Raji (cell line): ENCODE data around the gene VSIG10L.

Experiments used
- POLR2A ChIP-seq: IDR thresholded peaks from 2 replicates; pipeline ENCODE4 v1.6.1; 2011; ENCODE audit warnings: low read depth, low read length, control low read depth; ENCODE audit not compliant: insufficient read depth

The VSIG10L gene

DNA sequence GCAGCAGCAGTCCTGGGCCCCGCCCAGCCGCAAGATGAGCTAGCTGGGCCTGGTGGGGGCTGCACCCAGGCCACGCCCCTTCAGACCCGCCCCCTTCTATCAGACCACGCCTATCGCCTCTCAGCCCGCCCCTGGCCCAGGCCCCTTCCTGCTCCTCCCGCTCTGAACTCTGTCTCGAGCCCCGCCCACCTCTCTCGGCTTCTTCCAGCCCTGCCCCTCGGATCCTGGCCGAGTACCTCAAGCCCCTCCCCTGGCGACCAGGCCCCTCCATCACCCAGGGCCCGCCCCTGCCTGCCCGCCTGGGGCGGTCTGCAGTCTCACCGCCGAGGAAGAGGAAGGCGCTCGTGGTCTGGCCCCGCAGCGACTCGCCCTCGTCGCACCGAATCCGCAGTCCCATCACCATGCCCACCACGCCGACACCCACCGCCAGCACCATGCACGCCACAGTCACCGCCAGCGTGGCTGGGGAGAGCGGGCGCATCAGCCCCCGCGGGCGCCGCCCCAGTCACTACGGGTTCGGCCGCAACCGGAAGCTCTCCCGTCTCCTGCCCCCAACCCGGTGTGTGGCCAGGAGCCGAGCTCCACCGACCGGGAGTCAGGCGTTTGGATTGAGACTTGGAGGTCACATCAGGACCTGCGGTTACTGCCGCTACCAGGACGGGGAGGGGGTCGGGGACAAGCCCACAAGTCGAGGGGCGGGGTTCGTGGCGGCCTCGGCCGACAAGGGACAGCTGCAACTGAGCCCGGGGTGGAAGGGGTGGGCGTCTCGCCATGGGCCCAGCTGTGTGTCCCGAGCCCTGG is 25.8 kb upstream of the VSIG10L start:
- TF ChIP-seq POLR2A: peak; percentile 94

- peak; percentile 86; the same call in 1 of the 2 replicates for TF ChIP-seq POLR2A
Measured at GRCh38 chr19:51367255-51367564, 25.3 kb upstream of the VSIG10L start.

GRCh38 chr19:51366389-51367254 is 24.7 kb upstream of the VSIG10L start:
- peak; percentile 99 for TF ChIP-seq POLR2A

DNA sequence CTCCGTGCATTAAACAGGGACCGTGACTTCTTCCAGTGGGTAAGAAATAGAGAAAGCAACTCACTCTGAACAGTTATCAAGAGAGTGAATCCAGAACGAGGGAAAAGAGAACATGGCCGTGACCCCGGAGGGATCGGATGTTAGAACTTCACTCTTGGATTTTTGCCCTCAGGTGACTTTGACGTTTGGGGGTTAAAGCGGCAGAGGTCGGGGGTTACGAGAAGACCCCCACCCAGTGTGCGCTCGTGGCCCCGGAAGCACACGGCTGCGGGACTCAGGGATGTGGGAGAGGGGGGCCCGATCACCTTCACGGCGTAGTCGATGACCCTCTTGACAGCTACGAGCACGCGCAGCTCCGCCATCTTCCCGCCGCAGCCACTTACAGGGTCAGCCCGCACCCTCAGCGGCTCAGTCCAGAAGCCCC is 24.0 kb upstream of the VSIG10L start, which contains the start of gene ETFB:
TSS of gene ETFB (minus strand) at position 424 of the 424 bp plus-strand sequence. CDS start at position 362, 62 bp downstream.
- TF ChIP-seq POLR2A: no peak

GRCh38 chr19:51365211-51365964 is 23.4 kb upstream of the VSIG10L start:
- TF ChIP-seq POLR2A: no peak

DNA sequence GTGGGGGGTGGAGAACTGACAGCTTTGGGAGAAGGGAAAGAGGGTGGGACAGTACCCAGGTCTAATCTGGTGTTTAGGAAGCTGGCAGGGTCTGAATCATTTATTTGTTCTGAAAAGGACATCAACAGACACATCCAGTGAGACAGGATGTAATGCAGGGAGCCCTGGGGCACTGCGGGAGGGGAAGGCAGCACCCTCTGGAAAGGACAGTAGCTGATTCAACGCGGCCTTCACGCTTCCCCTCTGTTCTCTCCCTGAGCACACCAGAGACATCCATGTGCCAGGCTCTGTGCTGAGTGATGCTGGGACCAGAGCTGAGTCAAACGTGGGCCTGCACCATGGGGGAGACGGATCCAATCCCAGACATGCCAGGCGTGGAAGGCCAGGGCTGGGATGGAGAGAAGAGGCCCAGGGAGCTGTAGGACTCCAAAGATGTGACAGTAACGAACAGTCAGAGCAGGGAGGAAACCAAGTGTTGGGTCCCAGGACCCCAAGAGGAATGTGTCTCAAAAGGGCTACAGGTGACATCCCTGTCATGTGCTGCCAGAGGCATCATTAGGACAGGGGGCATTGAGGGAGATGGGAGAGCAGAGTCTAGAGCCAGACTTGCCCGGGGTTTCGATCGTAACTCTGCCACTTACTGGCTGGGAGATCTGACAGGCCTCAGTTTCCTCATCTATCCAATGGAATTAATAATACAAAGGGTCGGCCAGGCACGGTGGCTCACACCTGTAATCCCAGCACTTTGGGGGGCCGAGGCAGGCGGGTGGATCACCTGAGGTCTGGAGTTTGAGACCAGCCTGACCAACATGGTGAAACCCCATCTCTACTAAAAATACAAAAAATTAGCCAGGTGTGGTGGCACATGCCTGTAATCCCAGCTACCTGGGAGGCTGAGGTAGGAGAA is 22.5 kb upstream of the VSIG10L start:
- no peak for TF ChIP-seq POLR2A

GRCh38 chr19:51361239-51361638 is 19.3 kb upstream of the VSIG10L start:
- no peak for TF ChIP-seq POLR2A

DNA sequence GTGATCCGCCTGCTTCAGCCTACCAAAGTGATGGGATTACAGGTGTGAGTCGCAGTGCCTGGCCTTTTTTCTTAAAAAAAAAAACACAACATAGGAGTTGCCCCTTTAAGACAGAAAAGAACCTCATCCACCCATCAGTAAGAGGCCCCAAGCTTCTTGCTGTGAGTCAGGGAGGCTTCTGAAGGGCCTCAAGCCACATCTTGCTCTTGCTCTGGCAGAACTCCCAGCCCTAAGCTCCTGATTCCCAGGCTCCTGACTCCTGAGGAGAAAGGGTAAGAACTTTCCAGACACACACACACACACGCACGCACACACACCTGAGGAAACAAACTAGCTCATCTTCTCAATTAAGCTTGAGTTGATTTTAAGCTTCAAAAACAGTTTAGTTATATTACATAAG is 17.4 kb upstream of the VSIG10L start:
- TF ChIP-seq POLR2A: no peak

DNA sequence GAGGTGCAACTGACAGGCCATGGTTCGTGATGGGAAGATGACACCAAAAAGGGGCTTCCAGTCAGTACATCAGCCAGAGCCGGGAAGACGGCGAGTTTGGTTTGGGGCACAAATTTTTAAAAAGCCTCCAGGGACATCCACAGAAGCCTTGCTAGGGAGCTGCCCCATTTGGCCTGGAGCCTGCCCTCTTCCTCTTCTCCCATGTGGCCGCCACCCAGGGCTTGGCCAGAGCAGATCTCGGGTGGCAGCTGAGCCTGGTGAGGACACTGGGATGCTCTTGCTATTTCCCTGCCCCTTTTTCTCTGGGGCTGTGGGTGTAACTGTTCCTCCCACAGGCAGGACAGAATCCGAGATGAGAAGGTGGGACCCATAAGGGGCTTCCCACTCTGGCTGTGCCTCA is 16.0 kb upstream of the VSIG10L start:
- TF ChIP-seq POLR2A: no peak

DNA sequence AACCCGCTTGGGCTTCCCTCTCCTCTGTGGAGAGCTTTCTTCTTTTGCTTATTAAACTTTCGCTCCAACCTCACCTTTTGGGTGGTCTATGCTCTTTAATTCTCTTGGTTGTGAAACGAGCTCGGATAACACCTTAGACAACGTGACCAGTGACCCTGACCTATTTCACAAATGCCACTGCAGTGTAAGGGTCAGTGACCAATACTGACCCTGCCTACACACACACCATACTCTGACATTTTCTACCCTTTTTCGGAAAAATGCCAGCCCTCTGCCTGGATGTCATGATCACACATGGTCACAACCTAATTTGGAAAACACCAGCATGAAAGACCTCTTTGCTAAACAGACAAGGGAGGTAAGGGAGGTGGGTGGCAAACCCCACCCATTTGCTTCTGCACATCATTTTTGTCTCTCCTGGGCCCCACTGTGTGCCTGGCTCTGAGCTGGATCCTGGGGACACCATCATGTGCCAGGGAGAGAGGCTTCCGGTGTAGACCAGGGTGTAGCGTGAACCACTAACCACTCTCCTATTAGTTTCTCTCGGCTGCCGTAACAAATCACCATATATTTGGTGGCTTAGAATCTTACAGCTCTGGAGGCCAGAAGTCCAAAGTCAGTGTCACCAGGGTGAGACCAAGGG is 14.3 kb upstream of the VSIG10L start:
- TF ChIP-seq POLR2A: no peak

DNA sequence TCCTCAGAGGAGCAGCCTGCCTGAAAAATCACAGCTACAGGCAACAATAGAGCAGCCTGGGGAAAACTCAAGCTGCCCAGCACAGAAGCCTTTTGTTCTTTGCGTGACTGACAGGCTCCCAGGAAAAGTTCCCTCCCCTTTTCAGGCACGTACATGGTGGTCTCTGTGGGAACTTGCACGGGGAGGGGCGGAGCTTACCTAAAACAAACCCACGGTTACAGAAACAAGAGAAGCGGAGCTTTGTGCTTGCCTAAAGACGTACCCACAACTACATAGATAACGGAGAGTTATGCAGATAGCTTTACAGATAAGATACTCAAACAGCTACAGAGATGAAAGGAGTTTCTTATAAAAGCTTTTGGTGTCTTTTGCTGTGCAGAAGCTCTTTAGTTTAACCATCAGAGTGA is 12.8 kb upstream of the VSIG10L start:
- TF ChIP-seq POLR2A: no peak

GRCh38 chr19:51354103-51354741 is 12.3 kb upstream of the VSIG10L start:
- TF ChIP-seq POLR2A: no peak

DNA sequence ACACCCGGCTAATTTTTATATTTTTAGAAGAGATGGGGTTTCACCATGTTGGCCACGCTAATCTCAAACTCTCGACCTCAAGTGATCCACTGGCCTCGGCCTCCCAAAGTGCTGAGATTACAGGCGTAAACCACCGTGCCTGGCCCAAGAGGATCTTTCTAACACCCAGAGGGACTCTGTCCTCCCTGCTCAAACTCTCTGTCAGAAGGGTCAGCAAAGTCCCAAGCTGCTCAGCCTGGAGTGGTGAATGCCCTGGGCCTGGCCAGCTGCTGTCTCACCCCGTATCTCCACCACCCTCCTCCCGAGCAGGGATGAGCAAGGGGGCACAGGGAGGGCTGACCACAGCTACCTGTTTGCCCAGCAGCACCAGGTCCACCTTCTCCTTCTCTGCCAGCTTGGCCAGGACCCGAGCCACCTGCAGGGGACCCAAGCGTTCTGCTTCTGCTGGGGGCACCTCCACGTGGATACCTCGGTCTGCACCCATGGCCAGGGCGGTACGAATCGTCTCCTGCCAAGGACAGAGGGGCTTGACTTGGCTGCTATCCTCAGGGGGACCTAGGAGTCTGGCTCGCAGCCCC is 10.9 kb upstream of the VSIG10L start:
- no peak for TF ChIP-seq POLR2A
